ENCODE data around the gene TAX1BP1. TPM values are rescaled to one million over a fixed set of nuclear protein-coding genes. Genes with fewer than 3 reads are reported as not detected.

The TAX1BP1 gene
- total and polyA plus RNA-seq, 2 of the 13 experiments (the other 11 are each of a cell fraction or from before 2014, with no cell fraction given), result 95.2 to 98.9 TPM

DNA sequence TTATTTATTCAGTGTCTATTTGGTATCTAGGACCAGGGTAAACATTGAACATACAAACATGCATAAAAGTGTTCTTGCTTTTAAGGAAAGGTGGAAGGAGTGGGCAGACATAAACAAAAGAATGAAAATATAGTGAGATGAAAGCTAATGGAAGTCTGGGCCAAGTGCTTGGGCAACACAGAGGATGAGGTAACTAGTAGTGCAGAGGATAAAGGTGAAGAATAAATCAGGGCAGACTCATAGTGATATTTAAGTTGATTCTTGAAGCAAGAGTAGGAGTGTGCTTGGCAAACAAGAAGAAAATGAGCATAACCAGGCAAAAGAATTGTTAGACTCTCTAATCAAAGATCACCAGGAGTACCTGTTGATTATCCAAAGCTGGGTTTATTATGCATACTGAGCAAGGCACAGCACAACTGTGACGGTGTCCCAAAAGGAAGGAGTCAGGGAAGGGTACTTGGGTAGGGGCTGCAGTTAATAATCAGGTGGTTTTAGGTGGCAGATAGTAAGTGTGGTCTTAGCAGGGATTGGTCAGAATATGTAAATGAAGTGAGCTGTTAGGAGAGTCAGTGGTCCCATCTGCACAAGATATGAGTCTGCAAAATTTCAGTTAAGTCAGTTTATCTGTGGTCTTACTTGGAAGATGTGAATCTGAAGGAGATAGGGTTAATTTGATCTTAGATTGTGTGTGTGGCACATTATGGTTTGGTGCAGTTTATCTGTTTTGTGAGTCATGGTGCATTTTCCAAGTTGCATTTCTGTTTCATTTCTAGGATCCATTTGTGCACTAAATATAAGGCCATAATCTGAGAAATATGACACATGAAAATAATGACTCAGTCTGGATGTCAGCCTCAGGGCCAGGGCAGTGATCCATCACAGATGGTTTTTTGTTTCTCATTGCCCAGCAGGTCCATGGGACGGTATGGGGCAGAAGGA, 30.6 kb upstream of the TAX1BP1 start:
- H3K4me2 ChIP-seq (ENCODE audit: low read depth, low read length), result no peak overlapping the region
- H3K9ac ChIP-seq (ENCODE audit: insufficient read depth, low read depth, low read length), result no peak overlapping the region
- DNase-seq (ENCODE audit: low spot score) (no peak), ATAC-seq (no peak), FAIRE-seq (no peak)
- no peaks in the 10 kb centered on the region for H3K36me3 ChIP-seq (replicated peaks in 1 of 2; ENCODE audit: control insufficient read depth in 1 of 2, insufficient read depth in 2 of 2, low read length in 2 of 2)
- intact Hi-C loops (cut with micrococcal nuclease; ENCODE audit: unreplicated experiment), result no loop called here
- no peaks in the 10 kb centered on the region for H3K9me3 ChIP-seq (ENCODE audit: low read length)
- WGBS (ENCODE audit: low lambda C conversion rate), result 71% methylated on average over 2 of the region's 2 CpGs
- H2AFZ ChIP-seq (ENCODE audit: low read length), result no peak overlapping the region
- ChIA-PET CTCF (ENCODE audit: low intra/inter-chr PET ratio, low total read pairs) (no interaction called here), POLR2A (no interaction called here)
- in situ Hi-C loops (cut with HindIII; ENCODE audit: extremely low pct_ligation_motif_present, low pct_unique_long_range_greater_than_20kb), result no loop called here
- no peaks in the 10 kb centered on the region for H3K79me2 ChIP-seq (ENCODE audit: insufficient read depth, low read length)
- no peak overlapping the region for H3K4me3 ChIP-seq (replicated peaks in 1 of 3; ENCODE audit: insufficient read depth in 1 of 3, low read depth in 2 of 3, low read length in 3 of 3)
- H4K20me1 ChIP-seq (ENCODE audit: insufficient read depth, low read length), result no peaks in the 10 kb centered on the region
- H3K27ac ChIP-seq (ENCODE audit: extremely low read length, insufficient read depth, low read length), result no peak overlapping the region
- BruUV-seq (replicated peaks), result no TSS peak
- H3K27me3 ChIP-seq (ENCODE audit: control insufficient read depth in 1 of 2, insufficient read depth in 2 of 2, low read length in 2 of 2), result no peaks in the 10 kb centered on the region
- TF ChIP-seq KLF13 (CRISPR knock-in tag; IDR thresholded peaks at IDR 0.05) (no peak), TBX3 (IDR thresholded peaks at IDR 0.05; ENCODE audit: borderline replicate concordance) (no peak), TBX2 (CRISPR knock-in tag; IDR thresholded peaks at IDR 0.05; ENCODE audit: borderline replicate concordance) (no peak), CBX1 (IDR thresholded peaks at IDR 0.05; ENCODE audit: low read depth) (no peak), HNRNPLL (IDR thresholded peaks at IDR 0.05; ENCODE audit: low read depth, low read length, poor library complexity, severe bottlenecking) (no peak), GTF3A (CRISPR knock-in tag; conservative IDR thresholded peaks at IDR 0.05) (no peak), CHD4 (IDR thresholded peaks at IDR 0.05; ENCODE audit: borderline replicate concordance, low read length) (no peak), JUN (CRISPR knock-in tag; IDR thresholded peaks at IDR 0.05) (no peak), ZNF570 (CRISPR knock-in tag; IDR thresholded peaks at IDR 0.05; ENCODE audit: borderline replicate concordance) (no peak), SP2 (CRISPR knock-in tag; IDR thresholded peaks at IDR 0.05) (no peak)
- TF ChIP-seq, protein P1, sequence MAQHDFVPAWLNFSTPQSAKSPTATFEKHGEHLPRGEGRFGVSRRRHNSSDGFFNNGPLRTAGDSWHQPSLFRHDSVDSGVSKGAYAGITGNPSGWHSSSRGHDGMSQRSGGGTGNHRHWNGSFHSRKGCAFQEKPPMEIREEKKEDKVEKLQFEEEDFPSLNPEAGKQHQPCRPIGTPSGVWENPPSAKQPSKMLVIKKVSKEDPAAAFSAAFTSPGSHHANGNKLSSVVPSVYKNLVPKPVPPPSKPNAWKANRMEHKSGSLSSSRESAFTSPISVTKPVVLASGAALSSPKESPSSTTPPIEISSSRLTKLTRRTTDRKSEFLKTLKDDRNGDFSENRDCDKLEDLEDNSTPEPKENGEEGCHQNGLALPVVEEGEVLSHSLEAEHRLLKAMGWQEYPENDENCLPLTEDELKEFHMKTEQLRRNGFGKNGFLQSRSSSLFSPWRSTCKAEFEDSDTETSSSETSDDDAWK (CRISPR knock-in tag; IDR thresholded peaks at IDR 0.05), result no peak
- TF ChIP-seq, protein P2, sequence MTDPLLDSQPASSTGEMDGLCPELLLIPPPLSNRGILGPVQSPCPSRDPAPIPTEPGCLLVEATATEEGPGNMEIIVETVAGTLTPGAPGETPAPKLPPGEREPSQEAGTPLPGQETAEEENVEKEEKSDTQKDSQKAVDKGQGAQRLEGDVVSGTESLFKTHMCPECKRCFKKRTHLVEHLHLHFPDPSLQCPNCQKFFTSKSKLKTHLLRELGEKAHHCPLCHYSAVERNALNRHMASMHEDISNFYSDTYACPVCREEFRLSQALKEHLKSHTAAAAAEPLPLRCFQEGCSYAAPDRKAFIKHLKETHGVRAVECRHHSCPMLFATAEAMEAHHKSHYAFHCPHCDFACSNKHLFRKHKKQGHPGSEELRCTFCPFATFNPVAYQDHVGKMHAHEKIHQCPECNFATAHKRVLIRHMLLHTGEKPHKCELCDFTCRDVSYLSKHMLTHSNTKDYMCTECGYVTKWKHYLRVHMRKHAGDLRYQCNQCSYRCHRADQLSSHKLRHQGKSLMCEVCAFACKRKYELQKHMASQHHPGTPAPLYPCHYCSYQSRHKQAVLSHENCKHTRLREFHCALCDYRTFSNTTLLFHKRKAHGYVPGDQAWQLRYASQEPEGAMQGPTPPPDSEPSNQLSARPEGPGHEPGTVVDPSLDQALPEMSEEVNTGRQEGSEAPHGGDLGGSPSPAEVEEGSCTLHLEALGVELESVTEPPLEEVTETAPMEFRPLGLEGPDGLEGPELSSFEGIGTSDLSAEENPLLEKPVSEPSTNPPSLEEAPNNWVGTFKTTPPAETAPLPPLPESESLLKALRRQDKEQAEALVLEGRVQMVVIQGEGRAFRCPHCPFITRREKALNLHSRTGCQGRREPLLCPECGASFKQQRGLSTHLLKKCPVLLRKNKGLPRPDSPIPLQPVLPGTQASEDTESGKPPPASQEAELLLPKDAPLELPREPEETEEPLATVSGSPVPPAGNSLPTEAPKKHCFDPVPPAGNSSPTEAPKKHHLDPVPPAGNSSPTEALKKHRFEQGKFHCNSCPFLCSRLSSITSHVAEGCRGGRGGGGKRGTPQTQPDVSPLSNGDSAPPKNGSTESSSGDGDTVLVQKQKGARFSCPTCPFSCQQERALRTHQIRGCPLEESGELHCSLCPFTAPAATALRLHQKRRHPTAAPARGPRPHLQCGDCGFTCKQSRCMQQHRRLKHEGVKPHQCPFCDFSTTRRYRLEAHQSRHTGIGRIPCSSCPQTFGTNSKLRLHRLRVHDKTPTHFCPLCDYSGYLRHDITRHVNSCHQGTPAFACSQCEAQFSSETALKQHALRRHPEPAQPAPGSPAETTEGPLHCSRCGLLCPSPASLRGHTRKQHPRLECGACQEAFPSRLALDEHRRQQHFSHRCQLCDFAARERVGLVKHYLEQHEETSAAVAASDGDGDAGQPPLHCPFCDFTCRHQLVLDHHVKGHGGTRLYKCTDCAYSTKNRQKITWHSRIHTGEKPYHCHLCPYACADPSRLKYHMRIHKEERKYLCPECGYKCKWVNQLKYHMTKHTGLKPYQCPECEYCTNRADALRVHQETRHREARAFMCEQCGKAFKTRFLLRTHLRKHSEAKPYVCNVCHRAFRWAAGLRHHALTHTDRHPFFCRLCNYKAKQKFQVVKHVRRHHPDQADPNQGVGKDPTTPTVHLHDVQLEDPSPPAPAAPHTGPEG (CRISPR knock-in tag; IDR thresholded peaks at IDR 0.05), result no peak
- TF ChIP-seq, protein P3, sequence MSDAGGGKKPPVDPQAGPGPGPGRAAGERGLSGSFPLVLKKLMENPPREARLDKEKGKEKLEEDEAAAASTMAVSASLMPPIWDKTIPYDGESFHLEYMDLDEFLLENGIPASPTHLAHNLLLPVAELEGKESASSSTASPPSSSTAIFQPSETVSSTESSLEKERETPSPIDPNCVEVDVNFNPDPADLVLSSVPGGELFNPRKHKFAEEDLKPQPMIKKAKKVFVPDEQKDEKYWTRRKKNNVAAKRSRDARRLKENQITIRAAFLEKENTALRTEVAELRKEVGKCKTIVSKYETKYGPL (CRISPR knock-in tag; IDR thresholded peaks at IDR 0.05), result no peak
- H3K4me1 ChIP-seq (ENCODE audit: insufficient read depth, low read length), result peaks cover 32% of the 10 kb centered on the region
